ENCODE data around the gene MAZ. TPM values are rescaled to one million over a fixed set of nuclear protein-coding genes. Genes with fewer than 3 reads are reported as not detected.

Gene MAZ
- total and polyA plus RNA-seq, 2 experiments from 2014 or later = 186 to 310 TPM

DNA sequence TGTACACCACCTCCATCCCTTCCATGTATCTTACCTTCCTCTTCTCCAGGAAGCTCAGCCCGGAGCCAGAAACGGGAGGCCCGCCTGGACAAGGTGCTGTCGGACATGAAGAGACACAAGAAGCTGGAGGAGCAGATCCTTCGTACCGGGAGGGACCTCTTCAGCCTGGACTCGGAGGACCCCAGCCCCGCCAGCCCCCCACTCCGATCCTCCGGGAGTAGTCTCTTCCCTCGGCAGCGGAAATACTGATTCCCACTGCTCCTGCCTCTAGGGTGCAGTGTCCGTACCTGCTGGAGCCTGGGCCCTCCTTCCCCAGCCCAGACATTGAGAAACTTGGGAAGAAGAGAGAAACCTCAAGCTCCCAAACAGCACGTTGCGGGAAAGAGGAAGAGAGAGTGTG is 13.2 kb downstream of the MAZ start:
- Histone ChIP-seq H3K9me3 (ENCODE audit: low read depth) (no peaks in the 10 kb centered on the region), H3K36me3 (peaks cover 12% of the 10 kb centered on the region), H3K27ac (no peak overlapping the region)

DNA sequence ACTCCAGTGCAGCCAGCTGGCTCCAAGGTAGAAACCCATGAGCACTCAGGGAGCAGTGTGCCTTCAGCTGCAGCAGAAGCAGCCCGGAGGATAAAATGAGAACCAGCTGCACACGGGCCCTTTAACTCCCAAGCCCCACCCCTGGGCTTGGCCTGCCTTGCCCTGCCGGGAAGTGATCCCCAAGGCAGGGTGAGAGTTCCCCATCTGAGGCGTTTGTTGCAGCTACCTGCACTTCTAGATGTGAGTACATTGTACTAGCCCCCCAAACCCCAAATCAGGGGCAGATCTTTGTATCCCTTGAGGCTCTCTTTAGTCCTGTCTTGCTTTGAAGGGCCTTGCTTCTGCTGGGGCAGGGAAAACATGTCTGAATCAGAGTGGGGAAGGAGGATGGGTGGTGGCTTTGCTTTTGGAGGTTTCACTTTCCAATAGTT is 14.0 kb downstream of the MAZ start, which contains the start of gene MVP:
TSS of gene MVP (plus strand) at position 192 of the 431 bp plus-strand sequence. CDS start 10,088 bp downstream, outside the sequence.
- Histone ChIP-seq H3K4me1 (ENCODE audit: low read depth) (peaks cover 7% of the 10 kb centered on the region), H3K9me3 (ENCODE audit: low read depth) (no peaks in the 10 kb centered on the region), H3K36me3 (peaks cover 12% of the 10 kb centered on the region), H3K27me3 (no peaks in the 10 kb centered on the region), H3K4me3 (peak within 1 kb of the TSS; percentile 1), H3K27ac (no peak within 1 kb of the TSS)
- TF ChIP-seq, protein P1, sequence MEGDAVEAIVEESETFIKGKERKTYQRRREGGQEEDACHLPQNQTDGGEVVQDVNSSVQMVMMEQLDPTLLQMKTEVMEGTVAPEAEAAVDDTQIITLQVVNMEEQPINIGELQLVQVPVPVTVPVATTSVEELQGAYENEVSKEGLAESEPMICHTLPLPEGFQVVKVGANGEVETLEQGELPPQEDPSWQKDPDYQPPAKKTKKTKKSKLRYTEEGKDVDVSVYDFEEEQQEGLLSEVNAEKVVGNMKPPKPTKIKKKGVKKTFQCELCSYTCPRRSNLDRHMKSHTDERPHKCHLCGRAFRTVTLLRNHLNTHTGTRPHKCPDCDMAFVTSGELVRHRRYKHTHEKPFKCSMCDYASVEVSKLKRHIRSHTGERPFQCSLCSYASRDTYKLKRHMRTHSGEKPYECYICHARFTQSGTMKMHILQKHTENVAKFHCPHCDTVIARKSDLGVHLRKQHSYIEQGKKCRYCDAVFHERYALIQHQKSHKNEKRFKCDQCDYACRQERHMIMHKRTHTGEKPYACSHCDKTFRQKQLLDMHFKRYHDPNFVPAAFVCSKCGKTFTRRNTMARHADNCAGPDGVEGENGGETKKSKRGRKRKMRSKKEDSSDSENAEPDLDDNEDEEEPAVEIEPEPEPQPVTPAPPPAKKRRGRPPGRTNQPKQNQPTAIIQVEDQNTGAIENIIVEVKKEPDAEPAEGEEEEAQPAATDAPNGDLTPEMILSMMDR (IDR thresholded peaks at IDR 0.05; ENCODE audit: low read depth, low read length) = no peak
- DNase-seq (ENCODE audit: low read depth in 1 of 2, low spot score in 1 of 2) = peak in 1 of 2 donors; percentile 74

More for the DNA sequence above, 13.2 kb downstream of the MAZ start:
- TF ChIP-seq, protein P1 (IDR thresholded peaks at IDR 0.05; ENCODE audit: low read depth, low read length) = no peak
- Histone ChIP-seq H3K4me1 (ENCODE audit: low read depth) (peaks cover 12% of the 10 kb centered on the region), H3K4me3 (no peak overlapping the region), H3K27me3 (no peaks in the 10 kb centered on the region)
- DNase-seq (ENCODE audit: low read depth in 1 of 2, low spot score in 1 of 2) = no peak

DNA sequence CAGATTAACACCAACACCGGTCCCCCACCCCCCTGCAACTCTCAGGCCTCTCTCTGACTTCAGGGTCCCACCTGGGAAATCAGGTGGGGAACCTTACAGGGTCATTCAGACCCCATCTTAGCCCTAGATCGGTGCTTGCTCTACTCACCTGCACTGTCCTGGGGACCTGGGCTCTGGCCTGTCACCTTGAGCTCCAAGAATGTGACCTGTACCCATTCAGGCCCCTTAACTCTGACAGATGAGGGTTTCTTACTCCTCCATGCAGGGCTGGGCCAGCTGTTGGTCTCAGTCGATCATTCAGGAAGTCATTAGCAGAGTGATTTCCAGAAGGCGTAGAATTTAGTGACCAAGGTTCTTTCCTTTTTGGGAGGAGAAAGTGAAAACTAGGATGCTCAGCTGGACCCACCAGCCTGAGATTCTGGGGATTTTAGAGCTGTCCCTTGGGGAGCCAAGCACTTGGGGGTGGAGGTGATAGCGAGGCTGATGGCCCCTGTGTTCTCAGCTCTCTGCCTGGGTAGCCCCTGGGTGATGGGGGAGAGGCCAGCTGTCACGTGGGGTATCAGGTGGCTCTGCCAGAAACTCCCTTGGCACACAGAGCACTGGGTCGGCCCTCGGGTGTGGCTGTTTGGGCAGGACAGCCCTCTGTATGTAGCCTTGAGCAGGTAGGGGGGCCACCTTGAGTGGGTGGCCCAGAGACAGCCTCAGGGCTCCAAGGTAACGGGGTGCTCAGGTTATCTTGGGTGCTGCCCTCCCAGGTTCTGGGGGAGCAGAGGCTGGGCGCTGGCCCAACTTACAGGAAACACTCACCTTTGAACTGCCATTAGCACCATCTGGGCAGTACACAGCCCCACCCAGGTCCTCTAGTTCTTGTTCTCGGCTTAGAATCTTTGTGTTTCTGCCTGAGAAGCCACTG is 14.7 kb downstream of the MAZ start:
- TF ChIP-seq, protein P1 (IDR thresholded peaks at IDR 0.05; ENCODE audit: low read depth, low read length) = no peak
- Histone ChIP-seq H3K27ac (no peak overlapping the region), H3K27me3 (no peaks in the 10 kb centered on the region), H3K4me3 (peak overlapping the region; percentile 1), H3K4me1 (ENCODE audit: low read depth) (peaks cover 4% of the 10 kb centered on the region), H3K9me3 (ENCODE audit: low read depth) (no peaks in the 10 kb centered on the region), H3K36me3 (peaks cover 12% of the 10 kb centered on the region)
- DNase-seq (ENCODE audit: low read depth in 1 of 2, low spot score in 1 of 2) = no peak

DNA sequence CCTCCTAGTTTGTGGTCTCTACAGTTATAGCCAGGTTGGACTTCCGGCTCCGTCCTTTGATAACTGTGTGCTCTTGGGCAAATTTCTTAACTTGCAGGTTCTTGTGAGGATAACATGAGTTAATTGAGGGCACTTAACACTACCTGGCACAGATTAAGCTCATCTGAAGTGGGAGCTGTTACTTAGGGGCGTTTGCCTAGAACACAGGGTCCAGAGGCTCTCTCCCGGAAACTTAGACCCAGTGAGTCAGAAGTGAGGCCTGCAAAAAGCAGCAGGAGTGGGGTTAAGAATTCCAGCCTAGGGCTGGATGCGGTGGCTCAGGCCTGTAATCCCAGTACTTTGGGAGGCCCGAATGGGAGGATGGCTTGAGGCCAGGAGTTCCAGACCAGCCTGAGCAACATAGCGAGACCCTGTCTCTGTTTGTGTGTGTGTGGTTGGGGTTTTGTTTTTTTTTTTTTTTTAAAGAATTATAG is 15.3 kb downstream of the MAZ start:
- H3K36me3 ChIP-seq = peaks cover 12% of the 10 kb centered on the region
- no peaks in the 10 kb centered on the region for H3K27me3 ChIP-seq
- H3K4me1 ChIP-seq (ENCODE audit: low read depth) = peaks cover 4% of the 10 kb centered on the region
- no peak overlapping the region for H3K4me3 ChIP-seq
- TF ChIP-seq, protein P1 (IDR thresholded peaks at IDR 0.05; ENCODE audit: low read depth, low read length) = no peak
- no peak overlapping the region for H3K27ac ChIP-seq
- H3K9me3 ChIP-seq (ENCODE audit: low read depth) = no peaks in the 10 kb centered on the region
- peak in 1 of 2 donors; percentile 83 for DNase-seq (ENCODE audit: low read depth in 1 of 2, low spot score in 1 of 2)

DNA sequence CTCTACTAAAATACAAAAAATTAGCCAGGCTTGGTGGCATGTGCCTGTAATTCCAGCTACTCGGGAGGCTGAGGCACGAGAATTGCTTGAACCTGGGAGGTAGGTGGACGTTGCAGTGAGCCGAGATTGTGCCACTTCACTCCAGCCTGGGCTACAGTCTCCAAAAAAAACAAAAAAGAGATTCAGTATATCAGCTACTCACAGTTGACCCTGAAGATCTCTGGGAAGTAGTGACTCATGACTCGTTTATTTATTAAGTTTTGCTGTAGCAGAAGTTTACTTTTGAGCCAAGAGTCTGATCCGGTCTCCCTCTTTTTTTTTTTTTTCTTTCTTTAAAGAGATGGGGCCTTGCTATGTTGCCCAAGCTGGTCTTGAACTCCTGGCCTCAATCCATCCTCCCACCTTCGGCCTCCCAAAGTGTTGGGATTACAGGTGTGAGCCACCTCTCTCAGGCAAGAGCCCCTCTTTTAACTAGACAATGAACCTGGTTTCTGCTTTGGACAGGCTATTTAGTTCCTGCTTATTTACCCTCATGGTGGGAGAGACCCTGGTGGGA is 18.3 kb downstream of the MAZ start:
- Histone ChIP-seq H3K36me3 (peaks cover 4% of the 10 kb centered on the region), H3K9me3 (ENCODE audit: low read depth) (no peaks in the 10 kb centered on the region), H3K27me3 (no peaks in the 10 kb centered on the region), H3K4me1 (ENCODE audit: low read depth) (no peaks in the 10 kb centered on the region), H3K27ac (no peak overlapping the region), H3K4me3 (no peak overlapping the region)
- TF ChIP-seq, protein P1 (IDR thresholded peaks at IDR 0.05; ENCODE audit: low read depth, low read length) = no peak
- peak in 1 of 2 donors; percentile 66 for DNase-seq (ENCODE audit: low read depth in 1 of 2, low spot score in 1 of 2)

Data from cardiac muscle cell (in vitro differentiated cells and primary cell).